Measurements from ENCODE around the gene RREB1.

DNA sequence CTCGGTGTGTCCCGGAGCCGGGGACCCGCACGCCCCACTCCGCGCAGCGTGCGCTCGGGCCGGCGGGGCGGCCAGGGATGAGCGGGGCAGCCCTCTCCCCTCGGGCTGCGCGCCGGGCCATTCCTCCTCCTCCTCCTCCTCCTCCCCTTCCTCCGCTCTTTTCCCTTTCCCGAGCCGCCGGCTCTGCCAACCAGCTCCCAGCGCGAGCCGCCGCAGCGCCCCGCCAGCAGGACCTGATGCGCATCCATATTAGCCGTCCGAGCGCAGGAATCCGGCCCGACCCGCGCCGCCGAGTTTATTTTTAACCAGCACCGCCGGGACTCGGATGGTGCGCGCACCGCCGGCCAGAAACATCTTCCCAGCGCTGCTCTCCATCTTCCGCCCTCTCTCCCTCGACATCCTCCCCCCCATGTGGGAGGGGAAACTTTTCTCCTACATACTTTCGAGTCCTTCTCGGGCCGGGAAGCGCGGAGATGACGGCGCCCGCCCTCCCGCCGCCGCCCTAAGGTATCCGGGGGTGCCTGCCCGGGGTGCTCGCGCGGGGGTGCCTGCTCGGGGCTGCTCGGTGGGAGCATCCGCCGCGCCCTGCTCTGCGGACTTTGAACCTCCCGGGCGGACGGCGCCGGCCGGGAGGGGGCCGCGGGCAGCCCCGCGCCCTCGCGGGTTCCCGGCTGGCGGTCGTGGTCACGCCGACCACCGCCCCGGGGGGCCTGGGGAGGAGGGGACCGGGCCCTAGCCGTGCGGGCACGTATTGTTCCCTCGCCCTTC is 619 bp downstream of the RREB1 start:
- TF ChIP-seq, protein P1, sequence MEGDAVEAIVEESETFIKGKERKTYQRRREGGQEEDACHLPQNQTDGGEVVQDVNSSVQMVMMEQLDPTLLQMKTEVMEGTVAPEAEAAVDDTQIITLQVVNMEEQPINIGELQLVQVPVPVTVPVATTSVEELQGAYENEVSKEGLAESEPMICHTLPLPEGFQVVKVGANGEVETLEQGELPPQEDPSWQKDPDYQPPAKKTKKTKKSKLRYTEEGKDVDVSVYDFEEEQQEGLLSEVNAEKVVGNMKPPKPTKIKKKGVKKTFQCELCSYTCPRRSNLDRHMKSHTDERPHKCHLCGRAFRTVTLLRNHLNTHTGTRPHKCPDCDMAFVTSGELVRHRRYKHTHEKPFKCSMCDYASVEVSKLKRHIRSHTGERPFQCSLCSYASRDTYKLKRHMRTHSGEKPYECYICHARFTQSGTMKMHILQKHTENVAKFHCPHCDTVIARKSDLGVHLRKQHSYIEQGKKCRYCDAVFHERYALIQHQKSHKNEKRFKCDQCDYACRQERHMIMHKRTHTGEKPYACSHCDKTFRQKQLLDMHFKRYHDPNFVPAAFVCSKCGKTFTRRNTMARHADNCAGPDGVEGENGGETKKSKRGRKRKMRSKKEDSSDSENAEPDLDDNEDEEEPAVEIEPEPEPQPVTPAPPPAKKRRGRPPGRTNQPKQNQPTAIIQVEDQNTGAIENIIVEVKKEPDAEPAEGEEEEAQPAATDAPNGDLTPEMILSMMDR (IDR thresholded peaks at IDR 0.05; ENCODE audit: low read depth, low read length, poor library complexity, severe bottlenecking): no peak
- TF ChIP-seq EZH2phosphoT487 (IDR thresholded peaks at IDR 0.05; ENCODE audit: borderline replicate concordance, low read length): no peak
